Measurements from ENCODE around the gene NTN4. TPM values are rescaled to one million over a fixed set of nuclear protein-coding genes. Genes with fewer than 3 reads are reported as not detected.
"Not testable (repeated sequence)": the region's sequence is repeated elsewhere in the genome, so short reads cannot be mapped to it uniquely, and the experiment has no call there.

The NTN4 gene
- polyA plus RNA-seq (2014; cell fraction: cytosol; rRNA removed), result 0.14 TPM in 1 of 2 replicates, not detected in the other
- 0.19 TPM in 1 of 2 replicates, not detected in the other for polyA plus RNA-seq (2014; cell fraction: nucleus; rRNA removed)

DNA sequence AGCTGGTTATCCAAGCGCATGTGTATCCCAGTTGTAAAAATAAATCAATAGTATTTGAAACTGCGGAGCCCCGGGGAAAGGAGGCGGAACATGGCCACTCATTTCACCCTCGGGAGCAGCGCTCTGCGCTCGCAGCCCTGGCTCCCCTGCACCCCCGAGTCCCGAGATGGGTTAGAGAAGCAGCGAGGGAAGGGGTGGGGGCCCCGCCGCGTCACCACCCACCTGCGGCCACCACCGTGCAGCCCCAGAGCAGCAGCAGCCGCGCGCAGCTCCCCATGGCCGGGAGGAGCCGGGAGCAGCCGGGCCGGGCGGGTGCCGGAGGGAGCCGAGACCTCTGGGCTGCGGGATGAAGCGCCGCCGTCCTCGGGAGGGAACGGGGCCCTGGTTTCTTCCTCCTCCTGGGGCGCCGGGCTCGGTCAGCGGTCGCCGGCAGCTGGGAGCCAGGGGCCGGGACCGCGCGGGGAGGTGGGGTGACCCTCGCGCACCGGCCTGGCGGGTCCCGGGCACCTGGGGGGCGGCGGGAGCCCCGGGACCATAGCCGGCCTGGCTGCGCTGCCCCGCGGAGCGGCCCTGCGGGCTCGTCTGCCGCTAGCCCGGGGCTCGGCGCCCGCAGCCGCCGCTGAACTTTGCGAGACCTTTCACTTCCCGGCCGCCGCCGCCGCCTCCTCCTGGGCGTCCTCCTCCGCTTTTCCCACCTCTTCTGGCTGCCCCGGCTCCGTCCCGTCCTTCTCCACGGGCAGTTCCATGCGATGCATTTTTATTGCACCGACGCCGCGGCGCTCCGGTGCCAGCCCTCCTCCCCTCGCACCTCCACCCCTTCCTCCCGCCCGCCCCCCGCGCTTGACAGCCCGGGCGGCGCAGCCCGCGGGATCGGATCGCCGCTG, at the start of gene NTN4:
TSS of gene NTN4 (minus strand) at position 732 of the 884 bp plus-strand sequence. CDS start at position 277, 455 bp downstream.
- no peak for DNase-seq (ENCODE audit: low spot score)

DNA sequence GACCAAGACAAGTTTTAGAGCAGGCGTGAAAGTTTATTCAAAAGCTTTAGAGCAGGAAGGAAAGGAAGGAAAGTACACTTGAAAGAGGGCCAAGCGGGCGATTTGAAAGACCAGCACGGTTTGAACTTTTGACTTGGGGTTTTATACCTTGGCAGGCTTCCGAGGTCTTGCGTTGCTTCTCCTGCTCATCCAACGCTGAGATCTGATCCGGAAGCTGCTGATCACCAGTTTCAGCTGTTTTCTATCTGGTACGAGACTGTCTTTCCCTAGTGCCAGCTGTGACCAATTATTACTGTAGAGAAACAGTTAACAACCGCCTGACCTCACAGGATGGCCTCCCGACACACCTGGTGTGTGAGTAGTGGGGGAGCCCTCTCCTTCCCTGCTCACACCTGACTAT, 47.6 kb upstream of the NTN4 start:
- DNase-seq (ENCODE audit: low spot score), result no peak

DNA sequence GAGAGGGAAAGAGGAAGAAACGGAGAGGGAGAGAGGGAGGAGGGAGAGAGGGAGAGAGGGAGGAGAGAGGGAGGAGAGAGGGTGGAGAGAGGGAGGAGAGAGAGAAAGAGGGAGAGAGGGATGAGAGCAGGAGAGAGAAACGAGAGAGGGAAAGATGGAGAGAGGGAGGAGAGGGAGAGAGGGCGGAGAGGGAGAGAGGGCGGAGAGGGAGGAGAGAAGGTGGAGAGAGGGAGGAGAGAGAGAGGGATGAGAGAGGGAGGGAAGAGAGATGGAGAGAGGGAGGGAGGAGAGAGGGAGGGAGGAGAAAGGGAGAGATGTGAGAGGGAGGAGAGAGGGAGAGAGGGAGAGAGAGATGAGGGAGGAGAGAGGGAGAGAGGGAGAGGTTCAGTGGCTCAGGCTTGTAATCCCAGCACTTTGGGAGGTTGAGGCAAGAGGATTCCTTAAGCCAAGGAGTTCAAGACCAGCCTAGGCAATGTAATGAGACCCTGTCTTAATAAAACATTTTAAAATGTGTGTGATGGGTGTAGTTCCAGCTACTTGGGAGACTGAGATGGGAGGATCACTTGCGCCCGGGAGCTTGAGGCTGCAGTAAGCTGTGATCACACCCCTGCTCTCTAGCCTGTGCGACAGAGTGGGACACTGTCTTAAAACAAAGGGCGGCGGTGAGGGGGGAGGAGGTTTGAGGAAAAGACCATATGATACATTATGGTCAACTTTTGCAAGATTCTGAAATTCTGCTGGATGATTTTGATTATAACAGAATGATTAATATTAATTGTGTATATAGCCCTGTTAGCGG, 46.9 kb upstream of the NTN4 start:
- DNase-seq (ENCODE audit: low spot score), result no peak

DNA sequence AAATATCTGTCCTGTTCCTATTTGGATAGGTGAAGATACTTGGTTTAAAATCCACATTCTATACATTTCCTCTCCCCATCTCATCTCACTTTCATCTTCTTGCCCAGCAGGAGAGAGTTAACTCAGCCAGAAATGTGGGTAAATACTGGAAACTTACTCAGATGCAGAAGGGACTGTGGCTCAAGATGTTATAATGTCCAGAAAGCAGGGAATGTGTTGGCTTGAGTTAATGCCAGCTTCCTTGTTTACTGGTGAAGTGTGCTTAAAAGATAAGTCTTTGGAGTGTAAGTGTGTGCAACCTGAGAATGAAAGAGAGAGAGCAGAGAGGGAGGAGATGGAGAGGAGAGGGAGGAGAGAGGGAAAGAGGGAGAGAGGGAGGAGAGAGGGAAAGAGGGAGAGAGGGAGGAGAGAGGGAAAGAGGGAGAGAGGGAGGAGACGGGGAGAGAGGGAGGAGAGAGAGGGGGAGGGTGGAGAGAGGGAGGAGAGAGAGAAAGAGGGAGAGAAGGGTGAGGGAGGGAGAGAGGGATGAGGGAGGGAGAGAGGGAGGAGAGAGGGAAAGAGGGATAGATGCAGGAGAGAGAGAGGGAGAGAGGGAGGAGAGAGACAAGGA, 46.2 kb upstream of the NTN4 start:
- no peak for DNase-seq (ENCODE audit: low spot score)

DNA sequence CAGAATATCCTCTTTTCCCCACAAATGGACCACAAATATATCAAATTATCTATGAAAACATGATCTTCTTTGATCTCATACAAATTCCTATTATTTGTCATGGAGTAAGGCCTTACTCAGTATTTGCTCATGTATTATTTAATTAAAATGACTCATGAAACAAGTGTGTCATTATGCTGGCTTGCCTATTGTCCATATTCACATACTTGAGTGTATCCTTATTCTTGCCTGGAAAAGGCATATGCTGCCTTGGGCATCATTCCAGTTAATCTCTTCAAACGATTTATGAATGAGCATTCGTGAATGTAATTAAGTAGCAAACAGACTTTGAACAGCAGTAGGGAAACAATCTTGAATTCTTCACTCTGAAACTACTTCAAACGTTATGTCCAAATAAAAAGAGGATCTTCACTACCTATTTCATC, 45.6 kb upstream of the NTN4 start:
- DNase-seq (ENCODE audit: low spot score), result no peak

DNA sequence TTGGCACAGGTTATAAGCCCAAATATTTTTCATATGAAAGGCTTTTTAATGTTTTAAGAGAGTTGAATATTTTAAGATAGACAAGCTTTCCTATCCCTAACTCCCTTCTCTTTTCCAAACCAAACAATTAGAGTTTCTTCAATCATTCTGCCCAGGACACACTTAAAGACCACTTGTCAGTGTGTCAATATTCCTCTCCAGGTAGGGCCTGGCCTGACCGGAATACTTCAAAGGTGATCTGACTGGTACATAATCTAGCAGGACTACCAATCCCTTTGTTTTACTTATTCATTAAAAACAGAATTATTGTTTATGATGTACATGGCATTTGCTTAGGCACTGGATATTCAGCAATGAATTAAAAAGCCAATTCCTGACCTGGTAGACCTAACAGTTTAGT, 44.0 kb upstream of the NTN4 start:
- no peak for DNase-seq (ENCODE audit: low spot score)

DNA sequence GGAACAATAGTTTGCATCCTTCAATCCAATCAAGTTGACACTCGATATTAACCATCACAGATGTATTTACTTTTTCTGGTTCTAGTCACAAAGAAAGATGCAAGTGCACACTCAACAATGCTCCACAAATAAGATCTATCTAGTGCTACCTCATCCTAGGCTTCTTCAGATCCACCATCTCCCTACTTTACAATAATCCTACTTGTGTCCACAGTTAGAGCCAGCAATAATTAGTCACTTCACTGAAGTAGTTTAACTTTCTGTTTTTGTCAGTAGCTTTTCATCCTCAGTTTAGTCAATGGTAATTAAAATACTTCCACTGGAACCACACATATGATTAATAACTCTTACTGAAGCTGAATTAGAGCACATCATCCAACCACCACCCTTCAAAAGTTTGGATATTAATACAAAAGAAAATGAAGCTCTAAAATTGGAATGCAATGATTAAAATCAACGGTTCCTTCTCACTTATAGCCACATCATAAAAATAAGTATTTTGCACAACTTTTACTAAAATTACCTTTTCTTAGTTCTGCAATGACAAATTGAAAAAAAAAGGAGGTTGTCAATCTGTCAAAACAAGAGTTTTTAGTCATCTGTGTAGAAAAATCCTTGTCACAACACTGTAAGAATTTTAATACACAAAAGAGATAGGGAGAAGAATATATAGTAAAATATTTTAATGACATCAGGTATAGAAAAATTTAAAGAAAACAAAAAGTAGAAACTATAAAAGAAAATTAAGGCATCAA, 39.9 kb upstream of the NTN4 start:
- no peak for DNase-seq (ENCODE audit: low spot score)

DNA sequence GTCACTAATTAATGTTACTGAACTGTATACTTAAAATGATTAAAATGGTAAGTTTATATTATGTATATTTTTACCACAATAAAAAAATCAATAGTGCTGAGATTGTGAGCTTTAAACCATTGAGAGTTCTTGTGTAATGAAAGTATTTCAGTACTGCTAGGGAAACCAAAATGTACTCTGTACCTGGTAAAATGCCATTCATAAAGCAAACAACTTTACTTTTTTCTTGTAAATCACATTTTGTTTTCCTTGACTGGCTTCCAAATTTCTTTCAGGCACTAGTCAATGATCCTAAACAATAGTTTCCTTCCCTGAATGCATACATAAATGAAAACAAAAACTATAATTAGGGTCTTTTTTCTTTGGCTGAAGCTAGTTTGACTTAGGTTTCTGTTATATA, 38.8 kb upstream of the NTN4 start:
- no peak for DNase-seq (ENCODE audit: low spot score)

DNA sequence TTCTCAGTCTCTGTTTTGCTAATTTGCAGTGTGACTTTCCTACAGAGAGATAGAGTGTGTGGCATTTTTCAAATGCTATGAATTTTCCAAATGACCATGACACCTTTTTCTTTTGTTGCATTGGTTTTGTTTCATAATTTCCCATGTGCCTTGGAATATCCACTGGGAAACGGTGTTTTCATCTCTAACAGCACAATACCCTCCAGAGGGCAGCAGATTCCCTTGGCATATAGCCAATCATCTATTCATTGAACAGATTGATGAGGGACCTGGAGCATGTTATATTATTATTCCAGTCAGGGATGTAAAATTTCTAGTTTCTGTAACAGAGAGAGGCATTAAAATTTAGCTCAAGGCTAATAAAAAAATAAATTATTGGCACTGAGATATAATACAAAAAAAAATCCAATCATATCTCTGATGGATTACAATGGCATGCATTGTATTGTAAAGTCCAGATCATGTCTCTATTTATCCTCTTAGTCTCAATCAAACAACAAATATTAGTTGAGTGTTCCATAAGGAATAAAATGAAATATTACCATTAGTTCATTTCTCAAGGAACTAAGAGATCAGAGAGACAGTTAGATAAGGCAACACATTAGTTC, 29.6 kb upstream of the NTN4 start:
- peak; percentile 10 for DNase-seq (ENCODE audit: low spot score)

DNA sequence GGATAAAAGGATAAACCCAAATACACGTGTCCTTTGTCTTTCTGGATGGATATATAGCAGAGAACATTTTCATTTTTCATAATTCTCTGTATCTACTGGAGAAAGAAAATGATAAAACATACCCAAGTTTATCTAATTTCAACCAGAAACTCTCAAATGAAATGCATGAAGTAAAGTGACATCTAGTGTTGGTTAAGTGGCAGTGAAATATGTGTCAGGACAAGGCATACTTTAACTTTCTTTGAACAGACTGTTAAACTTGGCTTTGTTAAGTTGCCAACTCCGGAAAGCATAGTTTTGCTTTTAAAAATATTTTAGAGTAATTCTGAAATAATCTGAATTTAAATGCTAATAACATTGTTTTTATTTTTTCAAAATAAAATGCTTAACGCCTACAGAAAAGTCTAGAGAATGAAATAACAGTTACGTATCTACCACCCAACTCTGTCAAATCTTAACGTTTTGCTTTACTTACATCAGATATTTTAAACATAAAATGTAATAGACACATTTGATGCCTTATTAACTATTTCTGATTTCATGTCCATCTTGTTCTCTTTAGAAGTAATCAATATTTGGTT, 25.2 kb upstream of the NTN4 start:
- DNase-seq (ENCODE audit: low spot score), result no peak

DNA sequence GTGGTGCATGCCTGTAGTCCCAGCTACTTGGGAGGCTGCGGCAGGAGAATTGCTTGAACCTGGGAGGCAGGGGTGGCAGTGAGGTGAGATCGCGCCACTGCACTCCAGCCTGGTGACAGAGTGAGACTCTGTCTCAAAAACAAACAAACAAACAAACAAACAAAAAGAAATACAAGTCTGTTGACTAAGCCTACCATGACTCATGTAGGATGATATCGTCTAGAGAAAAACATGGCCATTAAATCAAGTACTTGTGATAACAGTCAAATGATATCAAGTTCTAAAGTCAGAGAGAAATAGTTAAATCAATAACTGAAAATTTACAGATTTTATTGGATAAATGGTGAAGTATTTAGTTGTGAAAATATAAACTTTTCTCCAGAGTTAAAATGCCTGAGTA, 21.6 kb upstream of the NTN4 start:
- not testable (repeated sequence) for DNase-seq (ENCODE audit: low spot score)

DNA sequence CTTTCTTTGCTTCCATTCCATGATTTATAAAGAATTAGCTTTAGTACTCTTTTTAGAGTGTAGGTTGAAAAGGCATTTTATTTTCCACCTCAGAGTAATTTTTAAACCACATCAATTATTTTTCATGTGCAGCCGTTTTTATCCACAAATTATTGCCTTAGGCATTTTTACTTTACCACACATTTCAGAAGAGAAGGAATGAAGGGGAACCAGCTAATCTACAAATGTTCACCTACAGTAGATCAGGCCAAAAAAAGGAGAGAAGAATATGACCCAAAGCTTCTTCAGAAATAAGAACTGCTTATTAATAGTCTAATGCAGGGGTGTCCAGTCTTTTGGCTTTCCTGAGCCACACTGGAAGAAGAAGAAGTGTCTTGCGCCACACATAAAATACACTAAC, 19.8 kb upstream of the NTN4 start:
- no peak for DNase-seq (ENCODE audit: low spot score)

DNA sequence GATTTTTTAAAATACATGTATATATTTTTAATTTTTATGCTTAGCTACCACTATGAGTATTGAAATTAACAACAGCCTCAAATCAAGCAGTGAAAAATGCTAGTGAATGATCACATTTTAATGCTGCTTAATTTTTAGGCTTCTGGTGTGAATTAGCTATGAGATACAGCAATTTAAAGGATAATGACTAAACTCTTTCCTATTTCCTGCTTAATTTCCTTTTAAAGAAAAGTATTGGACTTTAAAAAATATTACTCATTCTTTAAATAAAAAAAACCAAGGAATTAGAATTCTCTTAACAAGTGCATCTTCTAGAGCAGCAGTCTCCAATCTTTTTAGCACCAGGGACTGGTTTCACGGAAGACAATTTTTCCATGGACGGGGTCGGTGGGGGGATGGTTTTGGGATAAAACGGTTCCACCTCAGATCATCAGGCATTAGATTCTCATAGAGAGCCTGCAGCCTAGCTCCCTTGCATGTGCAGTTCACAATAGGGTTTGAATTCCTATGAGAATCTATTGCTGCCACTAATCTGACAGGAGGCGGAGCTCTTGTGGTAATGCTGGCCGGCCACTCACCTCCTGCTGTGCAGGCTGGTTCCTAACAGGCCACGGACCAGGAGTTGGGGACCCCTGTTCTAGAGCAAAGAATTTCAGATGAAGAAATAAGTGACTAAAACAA, 18.6 kb upstream of the NTN4 start:
- DNase-seq (ENCODE audit: low spot score), result no peak

DNA sequence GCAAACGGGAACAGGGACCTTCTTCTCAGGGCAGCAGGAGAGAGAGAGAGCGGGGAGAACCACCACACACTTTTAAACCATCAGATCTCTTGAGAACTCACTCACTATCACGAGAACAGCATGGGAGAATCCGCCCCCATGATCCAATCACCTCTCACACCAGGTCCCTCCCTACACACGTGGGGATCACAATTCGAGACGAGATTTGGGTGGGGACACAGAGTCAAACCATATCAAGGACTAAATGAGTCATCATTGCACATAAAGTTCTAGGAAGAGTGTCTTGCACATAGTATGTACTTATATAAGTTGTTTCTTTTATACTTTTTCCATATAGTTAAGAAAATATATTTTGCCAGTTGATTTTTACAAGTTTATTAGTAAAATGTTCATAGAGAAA, 17.6 kb upstream of the NTN4 start:
- DNase-seq (ENCODE audit: low spot score), result no peak

DNA sequence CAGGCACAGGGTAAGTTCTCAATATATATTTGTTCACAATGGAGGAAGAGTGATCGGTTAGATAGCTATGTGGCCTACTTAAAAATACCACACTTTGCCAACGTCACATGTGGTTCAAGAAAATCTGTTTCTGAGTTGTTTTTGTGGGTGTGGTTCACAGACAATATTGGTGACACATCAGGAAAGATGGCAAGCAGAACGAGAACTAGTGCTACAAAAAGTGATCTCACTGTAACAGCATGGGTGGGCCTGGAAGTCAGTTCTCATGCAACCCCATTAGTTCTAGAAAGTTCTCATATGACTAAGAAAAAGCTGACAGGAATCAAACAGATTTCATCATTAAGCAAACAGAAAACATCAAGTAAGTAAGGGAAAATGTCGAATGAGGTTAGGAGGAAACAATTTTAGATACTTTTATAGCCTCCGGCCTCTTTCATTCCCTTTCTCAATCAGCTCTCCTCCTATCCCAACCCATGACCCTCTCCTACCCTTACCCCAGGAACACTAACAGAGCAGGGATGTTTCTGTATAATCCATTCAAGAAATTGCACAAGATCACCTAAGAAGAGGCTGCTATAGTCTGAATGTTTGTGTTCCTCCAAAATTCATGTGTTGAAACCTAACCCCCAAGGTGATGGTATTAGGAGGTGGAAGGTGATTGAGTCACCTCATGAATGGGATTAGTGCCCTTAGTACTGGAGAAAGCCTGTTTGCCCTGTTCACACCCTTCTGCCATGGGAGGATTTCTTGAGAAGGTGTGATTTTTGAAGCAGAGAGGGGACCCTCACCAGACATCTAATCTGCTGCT, 15.5 kb upstream of the NTN4 start:
- no peak for DNase-seq (ENCODE audit: low spot score)

DNA sequence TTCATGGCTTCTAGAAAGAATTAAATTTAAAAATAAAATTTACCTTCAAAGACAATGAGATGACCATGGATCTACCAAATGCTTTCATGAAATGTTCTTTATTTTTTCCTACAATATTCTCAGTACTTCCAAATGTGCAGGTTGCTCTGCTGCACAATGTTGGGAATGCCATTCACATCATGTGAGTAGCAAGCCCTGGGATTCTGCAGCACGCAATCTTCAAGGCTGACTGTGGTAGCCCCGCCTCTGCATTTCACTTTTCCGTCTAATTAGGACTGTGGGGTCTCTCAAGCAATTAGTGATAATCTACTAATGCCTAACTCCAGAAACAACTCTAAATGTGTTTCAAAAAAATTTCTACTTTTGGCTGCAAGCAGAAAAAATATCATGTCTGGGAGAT, 13.7 kb upstream of the NTN4 start:
- DNase-seq (ENCODE audit: low spot score), result no peak

DNA sequence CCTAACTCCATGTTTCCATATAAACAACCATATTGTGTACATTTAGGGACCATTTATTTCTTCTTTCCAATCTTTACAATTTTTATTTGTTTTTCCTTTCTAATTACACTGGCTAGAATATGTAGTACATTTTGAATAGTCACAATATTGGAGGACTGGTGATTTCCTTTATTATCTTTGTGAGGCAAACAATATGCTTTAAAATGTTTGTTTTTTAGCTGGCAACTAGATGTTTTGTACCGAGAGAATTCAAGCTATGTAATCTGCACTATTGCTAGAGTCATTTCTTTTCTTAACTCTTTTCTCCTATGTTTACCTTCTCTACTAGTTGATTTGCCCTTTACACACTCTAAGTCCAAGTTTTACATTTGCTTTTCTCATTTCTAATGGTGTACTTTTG, 13.3 kb upstream of the NTN4 start:
- no peak for DNase-seq (ENCODE audit: low spot score)

DNA sequence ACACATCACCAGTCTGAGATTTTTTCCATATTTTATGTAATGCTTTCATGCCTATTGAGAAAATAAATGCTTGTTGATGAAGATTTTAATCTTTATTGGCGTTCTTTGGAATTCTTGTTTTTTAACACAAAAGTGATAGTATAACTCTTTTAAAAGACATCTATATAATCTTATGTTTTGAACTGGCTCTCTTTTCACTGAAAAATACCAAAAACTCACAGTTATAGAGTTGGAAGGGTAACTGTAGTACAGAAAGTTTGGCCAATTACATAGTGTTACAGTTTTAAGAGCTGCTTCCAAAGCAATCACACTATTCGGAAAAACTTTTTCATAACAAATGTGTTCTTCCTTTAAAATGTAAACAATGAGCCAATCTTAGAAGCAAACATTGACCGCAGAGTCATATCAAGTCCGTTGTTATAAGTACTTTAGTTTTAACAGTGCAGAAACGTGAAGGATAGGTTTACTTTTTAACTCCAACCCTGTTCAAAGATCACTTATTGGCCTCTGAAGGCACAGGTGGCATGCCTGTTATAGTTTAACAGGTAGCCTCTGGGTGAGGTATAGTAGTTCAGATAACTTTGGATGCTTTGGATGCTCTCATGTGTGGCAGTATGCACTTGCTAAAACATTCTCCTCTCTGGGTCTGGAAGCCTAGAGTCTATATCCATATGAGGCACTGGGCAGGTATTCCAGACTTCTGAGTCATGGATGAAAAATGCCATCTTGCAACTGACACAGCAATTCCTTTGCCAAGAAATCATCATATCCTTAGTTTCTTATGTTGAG, 12.1 kb upstream of the NTN4 start:
- no peak for DNase-seq (ENCODE audit: low spot score)

DNA sequence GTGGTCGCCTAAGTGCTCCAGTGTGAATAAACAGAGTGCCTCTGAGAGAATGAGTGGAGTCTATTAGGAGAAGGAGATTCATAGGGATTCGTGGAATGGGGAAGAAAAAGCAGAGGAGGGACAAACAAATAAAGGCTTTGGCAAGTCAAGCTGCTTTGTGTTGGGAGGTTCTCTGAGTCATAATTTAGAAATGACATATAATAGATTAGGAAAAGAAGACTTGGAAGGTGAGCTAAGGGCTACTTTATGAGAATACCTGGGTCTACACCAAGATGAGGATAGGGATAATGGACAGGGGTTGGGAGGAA, 6.4 kb upstream of the NTN4 start:
- no peak for DNase-seq (ENCODE audit: low spot score)

Data from SK-N-DZ (cell line).